BE2C (cell line): Measurements from ENCODE around the gene JPT1.
"Not testable (repeated sequence)": the region's sequence is repeated elsewhere in the genome, so short reads cannot be mapped to it uniquely, and the experiment has no call there.

ENCODE experiments used
- DNase-seq: peaks from one replicate; pipeline ENCODE4 v3.0.0-alpha.2; 2020
- H3K27me3 ChIP-seq: fragments of 250-450 bp; sonication (Bioruptor Pico); 2 replicates; pipeline ENCODE4 v1.5.1; 2020; ENCODE audit warnings: mild to moderate bottlenecking
- H3K36me3 ChIP-seq: fragments of 250-450 bp; sonication (Bioruptor Pico); 2 replicates; pipeline ENCODE4 v1.5.1; 2020; ENCODE audit warnings: mild to moderate bottlenecking
- H3K4me1 ChIP-seq: fragments of 250-450 bp; sonication (Bioruptor Pico); 2 replicates; pipeline ENCODE4 v1.5.1; 2020
- H3K4me3 ChIP-seq: 2 replicates; pipeline ENCODE4 v1.5.1; 2011; ENCODE audit warnings: low read depth, low read length
- H3K9me3 ChIP-seq: fragments of 250-450 bp; sonication (Bioruptor Pico); 2 replicates; pipeline ENCODE4 v1.5.1; 2020
- CTCF ChIP-seq: IDR thresholded peaks from 2 replicates; pipeline ENCODE4 v1.5.1; 2012; ENCODE audit warnings: mild to moderate bottlenecking, low read depth, low read length

Gene JPT1

GRCh38 chr17:75160211-75160610, 5.9 kb upstream of the JPT1 start:
- Histone ChIP-seq H3K4me3 (no peak overlapping the region), H3K4me1 (no peaks in the 10 kb centered on the region), H3K36me3 (peaks cover 6% of the 10 kb centered on the region), H3K9me3 (no peaks in the 10 kb centered on the region), H3K27me3 (no peaks in the 10 kb centered on the region)
- DNase-seq = no peak
- no peak for TF ChIP-seq CTCF

GRCh38 chr17:75159196-75160031, 5.1 kb upstream of the JPT1 start:
- TF ChIP-seq CTCF = no peak
- H3K4me3 ChIP-seq = no peak overlapping the region
- no peaks in the 10 kb centered on the region for H3K27me3 ChIP-seq
- no peaks in the 10 kb centered on the region for H3K9me3 ChIP-seq
- H3K36me3 ChIP-seq = no peaks in the 10 kb centered on the region; the same call in 1 of the 2 replicates
- no peak for DNase-seq
- H3K4me1 ChIP-seq = peaks cover 5% of the 10 kb centered on the region; the same call in 1 of the 2 replicates

DNA sequence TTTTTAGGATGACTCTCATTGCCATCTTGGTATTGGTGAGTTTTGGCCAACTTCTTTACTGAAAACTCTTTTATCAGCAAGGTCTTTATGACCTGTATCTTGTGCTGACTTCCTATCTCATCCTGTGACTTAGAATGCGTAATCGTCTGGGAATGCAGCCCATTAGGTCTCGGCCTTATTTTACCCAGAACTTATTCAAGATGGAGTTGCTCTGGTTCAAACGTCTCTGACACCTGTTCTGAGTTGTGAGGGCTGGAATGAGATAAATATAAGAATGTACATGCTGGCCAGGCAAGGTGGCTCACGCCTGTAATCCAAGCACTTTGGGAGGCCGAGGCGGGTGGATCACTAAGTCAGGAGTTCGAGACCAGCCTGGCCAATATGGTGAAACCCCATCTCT, 4.2 kb upstream of the JPT1 start:
- not testable (repeated sequence) for H3K27me3 ChIP-seq, H3K4me3 ChIP-seq, DNase-seq, H3K4me1 ChIP-seq, H3K36me3 ChIP-seq, H3K9me3 ChIP-seq

- Histone ChIP-seq H3K27me3 (no peaks in the 10 kb centered on the region), H3K4me3 (no peak overlapping the region), H3K4me1 (peaks cover 5% of the 10 kb centered on the region; the same call in 1 of the 2 replicates), H3K9me3 (no peaks in the 10 kb centered on the region), H3K36me3 (peaks cover 27% of the 10 kb centered on the region)
- no peak for DNase-seq
- no peak for TF ChIP-seq CTCF
Measured at GRCh38 chr17:75155191-75155601, 884 bp upstream of the JPT1 start.

- peaks cover 38% of the 10 kb centered on the region for H3K36me3 ChIP-seq
- H3K4me3 ChIP-seq = peak overlapping the region; percentile 100
- peak; percentile 53 for DNase-seq
- H3K27me3 ChIP-seq = no peaks in the 10 kb centered on the region
- no peaks in the 10 kb centered on the region for H3K9me3 ChIP-seq
- H3K4me1 ChIP-seq = peaks cover 5% of the 10 kb centered on the region; the same call in 1 of the 2 replicates
- no peak for TF ChIP-seq CTCF
Measured at GRCh38 chr17:75153780-75154194, 525 bp downstream of the JPT1 start.

DNA sequence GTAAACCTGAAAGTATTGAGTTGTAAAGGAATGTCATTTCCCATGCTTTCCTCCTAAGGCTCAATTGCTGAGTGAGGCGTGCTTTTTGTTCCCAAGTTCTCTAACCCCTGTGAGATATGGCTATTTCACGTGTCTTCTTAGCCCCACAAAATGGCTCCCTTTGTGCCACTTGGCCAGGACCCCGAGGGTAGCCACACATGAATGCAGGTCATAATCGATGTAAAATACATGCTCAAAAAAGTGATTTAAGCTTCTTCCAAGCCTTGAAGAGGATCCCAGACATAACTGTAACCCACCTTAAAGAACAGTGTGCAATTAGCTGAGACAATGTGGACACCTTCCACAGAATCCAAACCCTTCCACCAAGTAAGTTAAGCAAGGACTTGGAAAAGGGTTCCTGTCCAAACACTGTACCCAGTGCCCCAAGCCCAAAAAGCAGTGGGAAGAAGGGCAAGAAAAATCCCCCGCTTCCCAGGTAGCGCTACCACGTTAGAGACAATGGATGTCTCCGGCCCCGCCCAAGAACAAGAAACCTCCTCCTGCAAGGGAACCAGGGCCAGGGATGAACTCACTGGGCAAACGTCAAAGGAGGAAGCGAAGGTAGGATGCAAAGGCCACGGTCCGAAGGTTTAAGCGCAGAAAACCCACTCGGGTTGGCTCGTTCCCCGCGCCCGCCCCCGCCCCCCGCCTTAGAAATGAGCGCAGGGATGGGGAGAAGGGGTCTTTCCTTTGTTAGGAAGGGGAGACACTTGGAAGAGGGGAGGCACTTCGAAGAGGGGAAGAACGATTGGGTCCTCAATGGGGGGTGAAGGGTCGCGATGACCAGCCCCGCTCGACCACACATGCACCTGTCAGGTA, 1.2 kb downstream of the JPT1 start:
- Histone ChIP-seq H3K4me1 (peaks cover 5% of the 10 kb centered on the region; the same call in 1 of the 2 replicates), H3K36me3 (peaks cover 45% of the 10 kb centered on the region), H3K4me3 (peak overlapping the region; percentile 100), H3K9me3 (no peaks in the 10 kb centered on the region), H3K27me3 (no peaks in the 10 kb centered on the region)
- TF ChIP-seq CTCF = no peak
- DNase-seq = peak; percentile 55
